PC-3 (cell line): ENCODE data around the gene TSPAN9.

Experiments
- CTCF ChIP-seq: fragments of 300-600 bp; sonication (generic); conservative IDR thresholded peaks from 2 replicates; pipeline ENCODE4 v1.5.1; 2017; ENCODE audit warnings: antibody characterized with exemption, low read depth, mild to moderate bottlenecking, low read length
- EZH2 ChIP-seq: fragments of 300-600 bp; sonication (generic); IDR thresholded peaks from one replicate; pipeline ENCODE4 v1.6.1; 2017; ENCODE audit warnings: antibody characterized with exemption, mild to moderate bottlenecking, low read length; ENCODE audit not compliant: unreplicated experiment

- TF ChIP-seq CTCF (no peak), EZH2 (no peak)
Measured at GRCh38 chr12:3152892-3153291, 75.7 kb downstream of the TSPAN9 start.
